UCSD-AML1 (cell line): ENCODE measurements around the gene POU2F1.

Source experiments
- DNase-seq: peaks from one replicate; lab custom pipeline; 2025; ENCODE audit not compliant: unreplicated experiment; lab: John Stamatoyannopoulos, UW

Gene POU2F1

GRCh38 chr1:167270349-167271092 is 49.8 kb downstream of the POU2F1 start:
- DNase-seq: no peak

- DNase-seq: no peak
Observed at GRCh38 chr1:167272369-167272957, 51.8 kb downstream of the POU2F1 start.

GRCh38 chr1:167273027-167273800 is 52.5 kb downstream of the POU2F1 start:
- no peak for DNase-seq

GRCh38 chr1:167274061-167274460 is 53.4 kb downstream of the POU2F1 start:
- no peak for DNase-seq

- no peak for DNase-seq
Observed at GRCh38 chr1:167276969-167277368, 56.3 kb downstream of the POU2F1 start.

GRCh38 chr1:167278497-167278896 is 57.8 kb downstream of the POU2F1 start:
- no peak for DNase-seq

- DNase-seq: no peak
Observed at GRCh38 chr1:167280912-167281311, 60.2 kb downstream of the POU2F1 start.

- no peak for DNase-seq
Observed at GRCh38 chr1:167288390-167289074, 67.8 kb downstream of the POU2F1 start.

GRCh38 chr1:167289075-167289442 is 68.4 kb downstream of the POU2F1 start:
- DNase-seq: no peak

- DNase-seq: no peak
Observed at GRCh38 chr1:167289966-167290365, 69.3 kb downstream of the POU2F1 start.

- no peak for DNase-seq
Observed at GRCh38 chr1:167291539-167292185, 71.0 kb downstream of the POU2F1 start.

- no peak for DNase-seq
Observed at GRCh38 chr1:167292216-167292615, 71.5 kb downstream of the POU2F1 start.

GRCh38 chr1:167293057-167293456 is 72.4 kb downstream of the POU2F1 start:
- no peak for DNase-seq

GRCh38 chr1:167294528-167294927 is 73.8 kb downstream of the POU2F1 start:
- DNase-seq: no peak

- no peak for DNase-seq
Observed at GRCh38 chr1:167297222-167298214, 76.8 kb downstream of the POU2F1 start.

- DNase-seq: no peak
Observed at GRCh38 chr1:167298325-167298724, 77.6 kb downstream of the POU2F1 start.

- DNase-seq: no peak
Observed at GRCh38 chr1:167301355-167301754, 80.7 kb downstream of the POU2F1 start.

- DNase-seq: no peak
Observed at GRCh38 chr1:167304165-167304564, 83.5 kb downstream of the POU2F1 start.

GRCh38 chr1:167305059-167305705 is 84.5 kb downstream of the POU2F1 start:
- DNase-seq: no peak
